ENCODE data around the gene BUD31.

The BUD31 gene

GRCh38 chr7:99395616-99396327 is 13.0 kb upstream of the BUD31 start:
- H2BK12ac ChIP-seq (ENCODE audit: low read length) = no peak overlapping the region
- no peak for DNase-seq
- H3K4me1 ChIP-seq (ENCODE audit: control insufficient read depth in 1 of 2, insufficient read depth in 2 of 2, low read length in 2 of 2) = peaks cover 5 to 13% of the 10 kb centered on the region in 2 experiments
- no peak overlapping the region for H2AK5ac ChIP-seq (ENCODE audit: low read length)
- no CpG with 5 or more reads among the region's 14 CpGs for WGBS (ENCODE audit: extremely low coverage, insufficient coverage, insufficient read length)
- H3K4me3 ChIP-seq (ENCODE audit: low read depth, low read length) = peak overlapping the region; percentile 21
- no peak overlapping the region for H3K23ac ChIP-seq (ENCODE audit: low read length)
- no peak overlapping the region for H2BK5ac ChIP-seq (ENCODE audit: low read depth, low read length, poor library complexity)
- no peak overlapping the region for H4K8ac ChIP-seq (ENCODE audit: low read depth, low read length)
- no peak overlapping the region for H3K4me2 ChIP-seq (ENCODE audit: low read length)
- H3K79me1 ChIP-seq (ENCODE audit: low read length) = peaks cover 3% of the 10 kb centered on the region
- H3K18ac ChIP-seq (ENCODE audit: low read length) = no peak overlapping the region
- H3K14ac ChIP-seq (ENCODE audit: low read length) = no peak overlapping the region
- no peak overlapping the region for H3K4ac ChIP-seq (ENCODE audit: low read depth, low read length)
- no peak overlapping the region for H4K12ac ChIP-seq (ENCODE audit: low read depth, low read length)
- H3K27ac ChIP-seq (ENCODE audit: low read depth, low read length) = no peak overlapping the region
- H2AFZ ChIP-seq (ENCODE audit: insufficient read depth, low read length, poor library complexity) = no peak overlapping the region
- no peak overlapping the region for H3K9ac ChIP-seq (ENCODE audit: low read length)
- H3K79me2 ChIP-seq (ENCODE audit: control insufficient read depth, insufficient read depth, low read length, poor library complexity) = no peaks in the 10 kb centered on the region
- no peaks in the 10 kb centered on the region for H3K27me3 ChIP-seq (ENCODE audit: insufficient read depth, low read length)
- no peak overlapping the region for H2BK120ac ChIP-seq (ENCODE audit: insufficient read depth, low read length, poor library complexity)
- H3K36me3 ChIP-seq (ENCODE audit: control insufficient read depth in 1 of 2, insufficient read depth in 2 of 2, low read length in 2 of 2) = peaks cover 78 to 80% of the 10 kb centered on the region in 2 experiments
- no peaks in the 10 kb centered on the region for H3K9me3 ChIP-seq (ENCODE audit: insufficient read depth, low read depth, low read length)
- no peak overlapping the region for H4K91ac ChIP-seq (ENCODE audit: low read depth, low read length)

- no peak overlapping the region for H3K27ac ChIP-seq (ENCODE audit: low read depth, low read length)
Measured at GRCh38 chr7:99396418-99397296, 12.1 kb upstream of the BUD31 start.

GRCh38 chr7:99397297-99397983 is 11.3 kb upstream of the BUD31 start:
- Histone ChIP-seq H3K79me1 (ENCODE audit: low read length) (peaks cover 3% of the 10 kb centered on the region), H3K79me2 (ENCODE audit: control insufficient read depth, insufficient read depth, low read length, poor library complexity) (no peaks in the 10 kb centered on the region), H4K91ac (ENCODE audit: low read depth, low read length) (no peak overlapping the region), H4K8ac (ENCODE audit: low read depth, low read length) (no peak overlapping the region), H3K14ac (ENCODE audit: low read length) (no peak overlapping the region), H3K4me1 (ENCODE audit: control insufficient read depth in 1 of 2, insufficient read depth in 2 of 2, low read length in 2 of 2) (peaks cover under 1 to 8% of the 10 kb centered on the region in 2 experiments), H3K4me2 (ENCODE audit: low read length) (no peak overlapping the region), H3K36me3 (ENCODE audit: control insufficient read depth in 1 of 2, insufficient read depth in 2 of 2, low read length in 2 of 2) (peaks cover 79 to 82% of the 10 kb centered on the region in 2 experiments), H3K4me3 (ENCODE audit: low read depth, low read length) (no peak overlapping the region), H2AFZ (ENCODE audit: insufficient read depth, low read length, poor library complexity) (no peak overlapping the region), H2BK5ac (ENCODE audit: low read depth, low read length, poor library complexity) (no peak overlapping the region), H2BK120ac (ENCODE audit: insufficient read depth, low read length, poor library complexity) (no peak overlapping the region), H2BK12ac (ENCODE audit: low read length) (no peak overlapping the region), H3K18ac (ENCODE audit: low read length) (no peak overlapping the region), H3K9me3 (ENCODE audit: insufficient read depth, low read depth, low read length) (no peaks in the 10 kb centered on the region), H3K9ac (ENCODE audit: low read length) (no peak overlapping the region), H3K27me3 (ENCODE audit: insufficient read depth, low read length) (no peaks in the 10 kb centered on the region), H3K23ac (ENCODE audit: low read length) (no peak overlapping the region), H2AK5ac (ENCODE audit: low read length) (no peak overlapping the region), H3K4ac (ENCODE audit: low read depth, low read length) (no peak overlapping the region), H4K12ac (ENCODE audit: low read depth, low read length) (no peak overlapping the region), H3K27ac (ENCODE audit: low read depth, low read length) (no peak overlapping the region)
- no CpG with 5 or more reads among the region's 18 CpGs for WGBS (ENCODE audit: extremely low coverage, insufficient coverage, insufficient read length)
- no peak for DNase-seq

More at GRCh38 chr7:99396418-99397296, 12.1 kb upstream of the BUD31 start:
- Histone ChIP-seq H2BK5ac (ENCODE audit: low read depth, low read length, poor library complexity) (no peak overlapping the region), H3K4me1 (ENCODE audit: control insufficient read depth in 1 of 2, insufficient read depth in 2 of 2, low read length in 2 of 2) (peaks cover 5 to 13% of the 10 kb centered on the region in 2 experiments), H3K23ac (ENCODE audit: low read length) (no peak overlapping the region), H3K36me3 (ENCODE audit: control insufficient read depth in 1 of 2, insufficient read depth in 2 of 2, low read length in 2 of 2) (peaks cover 77 to 79% of the 10 kb centered on the region in 2 experiments), H3K27me3 (ENCODE audit: insufficient read depth, low read length) (no peaks in the 10 kb centered on the region), H2AK5ac (ENCODE audit: low read length) (no peak overlapping the region), H2BK120ac (ENCODE audit: insufficient read depth, low read length, poor library complexity) (no peak overlapping the region), H3K14ac (ENCODE audit: low read length) (no peak overlapping the region), H3K18ac (ENCODE audit: low read length) (no peak overlapping the region), H3K9me3 (ENCODE audit: insufficient read depth, low read depth, low read length) (no peaks in the 10 kb centered on the region), H2BK12ac (ENCODE audit: low read length) (no peak overlapping the region), H3K4me3 (ENCODE audit: low read depth, low read length) (no peak overlapping the region), H3K4me2 (ENCODE audit: low read length) (no peak overlapping the region), H4K8ac (ENCODE audit: low read depth, low read length) (no peak overlapping the region), H3K9ac (ENCODE audit: low read length) (no peak overlapping the region), H3K4ac (ENCODE audit: low read depth, low read length) (no peak overlapping the region), H4K12ac (ENCODE audit: low read depth, low read length) (no peak overlapping the region), H2AFZ (ENCODE audit: insufficient read depth, low read length, poor library complexity) (no peak overlapping the region), H4K91ac (ENCODE audit: low read depth, low read length) (no peak overlapping the region), H3K79me2 (ENCODE audit: control insufficient read depth, insufficient read depth, low read length, poor library complexity) (no peaks in the 10 kb centered on the region), H3K79me1 (ENCODE audit: low read length) (peaks cover 3% of the 10 kb centered on the region)
- no peak for DNase-seq
- WGBS (ENCODE audit: extremely low coverage, insufficient coverage, insufficient read length) = no CpG with 5 or more reads among the region's 21 CpGs

GRCh38 chr7:99398891-99399445 is 9.8 kb upstream of the BUD31 start:
- Histone ChIP-seq H3K36me3 (ENCODE audit: control insufficient read depth in 1 of 2, insufficient read depth in 2 of 2, low read length in 2 of 2) (peaks cover 81 to 88% of the 10 kb centered on the region in 2 experiments), H3K27me3 (ENCODE audit: insufficient read depth, low read length) (no peaks in the 10 kb centered on the region), H2AK5ac (ENCODE audit: low read length) (no peak overlapping the region), H4K12ac (ENCODE audit: low read depth, low read length) (no peak overlapping the region), H3K79me2 (ENCODE audit: control insufficient read depth, insufficient read depth, low read length, poor library complexity) (no peaks in the 10 kb centered on the region), H2BK5ac (ENCODE audit: low read depth, low read length, poor library complexity) (no peak overlapping the region), H2BK120ac (ENCODE audit: insufficient read depth, low read length, poor library complexity) (no peak overlapping the region), H3K79me1 (ENCODE audit: low read length) (no peaks in the 10 kb centered on the region), H4K8ac (ENCODE audit: low read depth, low read length) (no peak overlapping the region), H3K14ac (ENCODE audit: low read length) (no peak overlapping the region), H3K4me3 (ENCODE audit: low read depth, low read length) (no peak overlapping the region), H3K18ac (ENCODE audit: low read length) (no peak overlapping the region), H3K4ac (ENCODE audit: low read depth, low read length) (no peak overlapping the region), H3K4me1 (ENCODE audit: control insufficient read depth in 1 of 2, insufficient read depth in 2 of 2, low read length in 2 of 2) (no peaks in the 10 kb centered on the region), H2BK12ac (ENCODE audit: low read length) (no peak overlapping the region), H3K4me2 (ENCODE audit: low read length) (no peak overlapping the region), H3K9me3 (ENCODE audit: insufficient read depth, low read depth, low read length) (no peaks in the 10 kb centered on the region), H3K23ac (ENCODE audit: low read length) (no peak overlapping the region), H3K9ac (ENCODE audit: low read length) (no peak overlapping the region), H4K91ac (ENCODE audit: low read depth, low read length) (no peak overlapping the region), H3K27ac (ENCODE audit: low read depth, low read length) (no peak overlapping the region), H2AFZ (ENCODE audit: insufficient read depth, low read length, poor library complexity) (no peak overlapping the region)
- WGBS (ENCODE audit: extremely low coverage, insufficient coverage, insufficient read length) = no CpG with 5 or more reads among the region's 5 CpGs
- no peak for DNase-seq
